ENCODE measurements around the gene EEIG1.

Gene EEIG1

DNA sequence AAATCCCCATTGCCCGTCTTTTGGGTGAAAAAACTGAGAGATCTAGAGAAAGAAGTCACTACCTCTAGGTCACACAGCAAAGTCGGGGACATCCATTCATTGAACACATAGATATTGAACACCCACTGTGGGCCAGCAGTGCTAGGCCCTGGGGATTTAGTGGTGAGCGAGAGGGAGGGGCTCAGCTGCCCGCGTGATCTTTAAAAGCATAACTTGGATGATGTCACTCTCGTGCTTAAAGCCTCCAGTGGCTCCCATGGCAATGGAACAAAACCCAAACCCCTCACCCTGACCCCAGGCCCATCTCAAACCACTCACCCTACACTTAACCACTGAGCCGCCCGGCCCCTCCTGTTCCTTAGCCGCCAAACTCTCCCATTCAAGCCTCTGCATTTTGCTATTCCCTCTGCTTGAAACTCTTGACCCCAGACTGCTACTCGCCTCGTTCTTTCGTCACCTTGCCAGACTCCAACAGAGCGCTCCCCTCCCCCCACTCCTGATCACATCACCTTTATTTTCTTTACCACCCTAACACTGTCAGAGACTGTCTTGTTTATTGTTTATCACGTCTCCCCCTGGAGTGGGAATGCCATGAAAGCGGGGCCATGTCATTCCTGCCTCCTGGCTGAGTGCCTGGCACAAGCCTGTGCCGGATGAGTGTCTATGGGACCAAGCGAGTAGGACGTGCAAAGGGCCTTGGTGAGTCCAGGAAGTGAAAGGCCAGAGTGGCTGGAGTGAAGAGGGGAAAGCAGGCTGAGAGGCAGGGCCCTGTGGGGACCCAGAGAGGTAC, 49.5 kb downstream of the EEIG1 start:
- Histone ChIP-seq H3K4me3 (peak overlapping the region; percentile 50 to 76 (median 63)), H3K9ac (peak overlapping the region in 8 of 11 experiments; percentile 4 to 61 (median 50); a peak in 11 of 22 replicates), H3K36me3 (peaks cover 0 to 23% (median 14%) of the 10 kb centered on the region in 11 experiments; a peak in 13 of 22 replicates), H3K27ac (no peak overlapping the region; a peak in 1 of 22 replicates), H3K9me3 (replicated peaks in 1 of 11) (no peaks in the 10 kb centered on the region), H3K27me3 (peaks cover 43 to 46% (median 43%) of the 10 kb centered on the region in 11 experiments), H4K20me1 (peaks cover 21 to 84% (median 62%) of the 10 kb centered on the region in 11 experiments; a peak in 21 of 22 replicates), H3K4me1 (peaks cover 49 to 82% (median 52%) of the 10 kb centered on the region in 10 experiments), H3K4me2 (peak overlapping the region; percentile 82 to 99 (median 93))
- TF ChIP-seq Cebpa-rat (IDR thresholded peaks at IDR 0.05) = no peak
